Thoracic aorta (tissue), 2 donors: ENCODE results near the gene GAB4. TPM values are rescaled to one million over a fixed set of nuclear protein-coding genes. Genes with fewer than 3 reads are reported as not detected.

Experiments used
- ATAC-seq: fragments of 150-250 bp; one replicate; pipeline ENCODE4 v1.8.0; 2017; ENCODE audit warnings: low read depth; ENCODE audit not compliant: insufficient number of reproducible peaks, low FRiP score
- DNase-seq: peaks from one replicate; pipeline ENCODE4 v3.0.0-alpha.2; 2020; ENCODE audit warnings: low spot score
- H3K27ac ChIP-seq, 2 donors: fragments of 200-600 bp; sonication (generic); 1 replicate in 1 of 2; 2 replicates in 1 of 2; pipeline ENCODE4 v1.5.1; 2016; ENCODE audit warnings: mild to moderate bottlenecking in 2 of 2, moderate library complexity in 2 of 2
- H3K27me3 ChIP-seq: fragments of 200-600 bp; sonication (generic); replicated peaks from 2 replicates; pipeline ENCODE4 v1.6.0; 2016; ENCODE audit warnings: mild to moderate bottlenecking; ENCODE audit not compliant: insufficient read depth
- H3K36me3 ChIP-seq: fragments of 200-600 bp; sonication (generic); one replicate; pipeline ENCODE4 v1.5.1; 2016
- H3K4me1 ChIP-seq, 2 donors: fragments of 200-600 bp; sonication (generic); 1 replicate in 1 of 2; 2 replicates in 1 of 2; pipeline versions ENCODE4 v1.5.1 to v1.6.0; 2016; ENCODE audit warnings: low read depth in 2 of 2, mild to moderate bottlenecking in 1 of 2; ENCODE audit not compliant: control insufficient read depth in 1 of 2
- H3K4me3 ChIP-seq: fragments of 200-600 bp; sonication (generic); 2 replicates; pipeline ENCODE4 v1.5.1; 2016; ENCODE audit warnings: mild to moderate bottlenecking
- H3K9me3 ChIP-seq: fragments of 200-600 bp; sonication (generic); 2 replicates; pipeline ENCODE4 v1.5.1; 2016
- CTCF ChIP-seq: fragments of 200-600 bp; sonication (generic); IDR thresholded peaks from one replicate; pipeline ENCODE4 v1.5.1; 2019; ENCODE audit warnings: antibody characterized with exemption
- total RNA-seq, 2 donors: library from RNA; depleted of rRNA; stranded (reverse); fragments of >200 nt; gene quantifications; one replicate each; pipeline versions ENCODE4 v1.1.0 to v1.2.3, GENCODE V29; 2016

GAB4 gene
- total RNA-seq, 2 donors from 2014 or later: not detected

- ATAC-seq (no peak), DNase-seq (no peak)
- TF ChIP-seq CTCF: no peak
- H3K36me3 ChIP-seq: no peaks in the 10 kb centered on the region
- H3K4me3 ChIP-seq: no peak overlapping the region
- H3K9me3 ChIP-seq: no peaks in the 10 kb centered on the region
- no peaks in the 10 kb centered on the region for H3K4me1 ChIP-seq
- H3K27ac ChIP-seq: no peak overlapping the region
- H3K27me3 ChIP-seq: no peaks in the 10 kb centered on the region
These were observed 48.6 kb downstream of the GAB4 start for GRCh38 chr22:16959345-16959930.

- Histone ChIP-seq H3K9me3 (no peaks in the 10 kb centered on the region), H3K36me3 (no peaks in the 10 kb centered on the region), H3K4me3 (no peak overlapping the region), H3K4me1 (no peaks in the 10 kb centered on the region), H3K27me3 (no peaks in the 10 kb centered on the region), H3K27ac (no peak overlapping the region)
- no peak for TF ChIP-seq CTCF
- DNase-seq (no peak), ATAC-seq (no peak)
These were observed 49.5 kb downstream of the GAB4 start for GRCh38 chr22:16958475-16958874.

- DNase-seq: no peak
- no peaks in the 10 kb centered on the region for H3K27me3 ChIP-seq
- no peak for ATAC-seq
These were observed 50.2 kb downstream of the GAB4 start for GRCh38 chr22:16957781-16958180.

GRCh38 chr22:16956290-16956689 is 51.7 kb downstream of the GAB4 start:
- Histone ChIP-seq H3K27me3 (no peaks in the 10 kb centered on the region), H3K27ac (no peak overlapping the region), H3K4me1 (no peaks in the 10 kb centered on the region), H3K9me3 (no peaks in the 10 kb centered on the region), H3K36me3 (no peaks in the 10 kb centered on the region), H3K4me3 (no peak overlapping the region)
- TF ChIP-seq CTCF: no peak
- DNase-seq (no peak), ATAC-seq (no peak)

More at GRCh38 chr22:16957781-16958180, 50.2 kb downstream of the GAB4 start:
- no peak for TF ChIP-seq CTCF
- no peak overlapping the region for H3K4me3 ChIP-seq
- H3K27ac ChIP-seq: no peak overlapping the region
- no peaks in the 10 kb centered on the region for H3K9me3 ChIP-seq
- no peaks in the 10 kb centered on the region for H3K36me3 ChIP-seq
- H3K4me1 ChIP-seq: no peaks in the 10 kb centered on the region

- no peaks in the 10 kb centered on the region for H3K4me1 ChIP-seq
- no peaks in the 10 kb centered on the region for H3K27me3 ChIP-seq
- no peak for TF ChIP-seq CTCF
- H3K4me3 ChIP-seq: no peak overlapping the region
- no peaks in the 10 kb centered on the region for H3K9me3 ChIP-seq
- no peak overlapping the region for H3K27ac ChIP-seq
- DNase-seq: no peak
- ATAC-seq: no peak
- H3K36me3 ChIP-seq: no peaks in the 10 kb centered on the region
These were observed 52.3 kb downstream of the GAB4 start for GRCh38 chr22:16955678-16956210.
